ENCODE results near the gene FAF2.

Gene FAF2

GRCh38 chr5:176533894-176534611 is 85.9 kb downstream of the FAF2 start:
- TF ChIP-seq MAX (IDR thresholded peaks at IDR 0.05; ENCODE audit: low read depth, low read length) (peak; percentile 69), POLR2A (IDR thresholded peaks at IDR 0.05; ENCODE audit: extremely low read depth, insufficient read length) (no peak), MYC (IDR thresholded peaks at IDR 0.05; ENCODE audit: low read depth, low read length) (peak; percentile 67), CTCF (IDR thresholded peaks at IDR 0.05; ENCODE audit: low read depth, low read length) (no peak)
- DNase-seq (ENCODE audit: low read depth) = peak; percentile 76

GRCh38 chr5:176534640-176535039 is 86.5 kb downstream of the FAF2 start:
- TF ChIP-seq MYC (IDR thresholded peaks at IDR 0.05; ENCODE audit: low read depth, low read length) = no peak
- no peak for TF ChIP-seq POLR2A (IDR thresholded peaks at IDR 0.05; ENCODE audit: extremely low read depth, insufficient read length)
- TF ChIP-seq MAX (IDR thresholded peaks at IDR 0.05; ENCODE audit: low read depth, low read length) = no peak
- no peak for TF ChIP-seq CTCF (IDR thresholded peaks at IDR 0.05; ENCODE audit: low read depth, low read length)
- no peak for DNase-seq (ENCODE audit: low read depth)
- H3K4me3 ChIP-seq (ENCODE audit: low read depth, low read length) = peak overlapping the region; percentile 80

More at GRCh38 chr5:176533894-176534611, 85.9 kb downstream of the FAF2 start:
- H3K4me3 ChIP-seq (ENCODE audit: low read depth, low read length) = peak overlapping the region; percentile 80

- peak overlapping the region; percentile 80 for H3K4me3 ChIP-seq (ENCODE audit: low read depth, low read length)
- peak; percentile 78 for DNase-seq (ENCODE audit: low read depth)
- TF ChIP-seq CTCF (IDR thresholded peaks at IDR 0.05; ENCODE audit: low read depth, low read length) (no peak), MAX (IDR thresholded peaks at IDR 0.05; ENCODE audit: low read depth, low read length) (no peak), MYC (IDR thresholded peaks at IDR 0.05; ENCODE audit: low read depth, low read length) (0 out of 2 replicates have a peak, but pooled peaks have one; percentile 17), POLR2A (IDR thresholded peaks at IDR 0.05; ENCODE audit: extremely low read depth, insufficient read length) (peak; percentile 68)
Measured at GRCh38 chr5:176535101-176535663, 87.0 kb downstream of the FAF2 start.

GRCh38 chr5:176535664-176536131 is 87.5 kb downstream of the FAF2 start:
- peak overlapping the region; percentile 80 for H3K4me3 ChIP-seq (ENCODE audit: low read depth, low read length)
- TF ChIP-seq MYC (IDR thresholded peaks at IDR 0.05; ENCODE audit: low read depth, low read length) (no peak), MAX (IDR thresholded peaks at IDR 0.05; ENCODE audit: low read depth, low read length) (0 out of 2 replicates have a peak, but pooled peaks have one; percentile 26), POLR2A (IDR thresholded peaks at IDR 0.05; ENCODE audit: extremely low read depth, insufficient read length) (peak; percentile 13), CTCF (IDR thresholded peaks at IDR 0.05; ENCODE audit: low read depth, low read length) (no peak)
- peak; percentile 58 for DNase-seq (ENCODE audit: low read depth)

GRCh38 chr5:176536132-176536901 is 88.1 kb downstream of the FAF2 start:
- peak overlapping the region; percentile 80 for H3K4me3 ChIP-seq (ENCODE audit: low read depth, low read length)
- TF ChIP-seq CTCF (IDR thresholded peaks at IDR 0.05; ENCODE audit: low read depth, low read length) = no peak
- peak; percentile 99 for TF ChIP-seq MYC (IDR thresholded peaks at IDR 0.05; ENCODE audit: low read depth, low read length)
- peak; percentile 98 for TF ChIP-seq MAX (IDR thresholded peaks at IDR 0.05; ENCODE audit: low read depth, low read length)
- peak; percentile 63 for TF ChIP-seq POLR2A (IDR thresholded peaks at IDR 0.05; ENCODE audit: extremely low read depth, insufficient read length)
- DNase-seq (ENCODE audit: low read depth) = peak; percentile 96
